ENCODE results near the gene TTPAL. TPM values are rescaled to one million over a fixed set of nuclear protein-coding genes. Genes with fewer than 3 reads are reported as not detected.

TTPAL gene
- total and polyA plus RNA-seq, 3 experiments from 2014 or later, result 15.9 to 31.6 (median 29.3) TPM

GRCh38 chr20:44430270-44431065 lies 45.2 kb upstream of the TTPAL start:
- H3K4me3 ChIP-seq (ENCODE audit: low read length), result no peak overlapping the region
- no peaks in the 10 kb centered on the region for H3K36me3 ChIP-seq (ENCODE audit: insufficient read depth, low read length)
- no peak for DNase-seq
- Mint-ChIP-seq H3K36me3 (no peaks in the 10 kb centered on the region), H3K4me1 (no peaks in the 10 kb centered on the region), H3K4me3 (no peak overlapping the region), H3K9me3 (no peaks in the 10 kb centered on the region), H3K27ac (peak overlapping the region in 1 of 8 donors; percentile 70), H3K27me3 (peaks cover 0 to 7% of the 10 kb centered on the region in 2 donors)
- CTCF ChIA-PET, result no interaction called here
- H3K27ac ChIP-seq (ENCODE audit: low read depth, low read length), result no peak overlapping the region
- no peaks in the 10 kb centered on the region for H3K9me3 ChIP-seq (ENCODE audit: low read length)
- POLR2A ChIA-PET, result no interaction called here
- H3K27me3 ChIP-seq (ENCODE audit: insufficient read depth, low read length, poor library complexity, severe bottlenecking), result no peaks in the 10 kb centered on the region
- no peaks in the 10 kb centered on the region for H3K4me1 ChIP-seq (ENCODE audit: insufficient read depth, low read length)

GRCh38 chr20:44431118-44431501 lies 44.6 kb upstream of the TTPAL start:
- ChIA-PET CTCF (no interaction called here), POLR2A (no interaction called here)
- Histone ChIP-seq H3K4me3 (ENCODE audit: low read length) (no peak overlapping the region), H3K27ac (ENCODE audit: low read depth, low read length) (no peak overlapping the region), H3K9me3 (ENCODE audit: low read length) (no peaks in the 10 kb centered on the region), H3K36me3 (ENCODE audit: insufficient read depth, low read length) (no peaks in the 10 kb centered on the region), H3K4me1 (ENCODE audit: insufficient read depth, low read length) (no peaks in the 10 kb centered on the region), H3K27me3 (ENCODE audit: insufficient read depth, low read length, poor library complexity, severe bottlenecking) (no peaks in the 10 kb centered on the region)
- H3K4me3 Mint-ChIP-seq, result no peak overlapping the region
- no peaks in the 10 kb centered on the region for H3K36me3 Mint-ChIP-seq
- peak overlapping the region in 1 of 8 donors; percentile 70 for H3K27ac Mint-ChIP-seq
- no peak for DNase-seq
- H3K27me3 Mint-ChIP-seq, result peaks cover 0 to 7% of the 10 kb centered on the region in 2 donors
- no peaks in the 10 kb centered on the region for H3K4me1 Mint-ChIP-seq
- no peaks in the 10 kb centered on the region for H3K9me3 Mint-ChIP-seq

GRCh38 chr20:44431502-44432234 lies 44.0 kb upstream of the TTPAL start:
- Mint-ChIP-seq H3K27ac (no peak overlapping the region), H3K36me3 (no peaks in the 10 kb centered on the region), H3K27me3 (peaks cover 0 to 6% of the 10 kb centered on the region in 2 donors), H3K4me1 (no peaks in the 10 kb centered on the region), H3K4me3 (no peak overlapping the region), H3K9me3 (no peaks in the 10 kb centered on the region)
- ChIA-PET CTCF (no interaction called here), POLR2A (no interaction called here)
- Histone ChIP-seq H3K4me3 (ENCODE audit: low read length) (no peak overlapping the region), H3K9me3 (ENCODE audit: low read length) (no peaks in the 10 kb centered on the region), H3K36me3 (ENCODE audit: insufficient read depth, low read length) (no peaks in the 10 kb centered on the region), H3K4me1 (ENCODE audit: insufficient read depth, low read length) (no peaks in the 10 kb centered on the region), H3K27ac (ENCODE audit: low read depth, low read length) (no peak overlapping the region), H3K27me3 (ENCODE audit: insufficient read depth, low read length, poor library complexity, severe bottlenecking) (no peaks in the 10 kb centered on the region)
- DNase-seq, result no peak

- Mint-ChIP-seq H3K27me3 (peaks cover 0 to 4% of the 10 kb centered on the region in 2 donors), H3K4me1 (no peaks in the 10 kb centered on the region), H3K4me3 (no peak overlapping the region), H3K9me3 (no peaks in the 10 kb centered on the region), H3K36me3 (no peaks in the 10 kb centered on the region), H3K27ac (peak overlapping the region in 1 of 8 donors; percentile 84)
- no peaks in the 10 kb centered on the region for H3K27me3 ChIP-seq (ENCODE audit: insufficient read depth, low read length, poor library complexity, severe bottlenecking)
- H3K9me3 ChIP-seq (ENCODE audit: low read length), result no peaks in the 10 kb centered on the region
- no peak overlapping the region for H3K4me3 ChIP-seq (ENCODE audit: low read length)
- no peak overlapping the region for H3K27ac ChIP-seq (ENCODE audit: low read depth, low read length)
- DNase-seq, result no peak
- CTCF ChIA-PET, result no interaction called here
- POLR2A ChIA-PET, result no interaction called here
- no peaks in the 10 kb centered on the region for H3K36me3 ChIP-seq (ENCODE audit: insufficient read depth, low read length)
- H3K4me1 ChIP-seq (ENCODE audit: insufficient read depth, low read length), result no peaks in the 10 kb centered on the region
Measured at GRCh38 chr20:44432618-44433577, 42.8 kb upstream of the TTPAL start.

- ChIA-PET POLR2A (no interaction called here), CTCF (no interaction called here)
- DNase-seq, result no peak
- Histone ChIP-seq H3K9me3 (ENCODE audit: low read length) (no peaks in the 10 kb centered on the region), H3K36me3 (ENCODE audit: insufficient read depth, low read length) (no peaks in the 10 kb centered on the region), H3K27me3 (ENCODE audit: insufficient read depth, low read length, poor library complexity, severe bottlenecking) (no peaks in the 10 kb centered on the region), H3K27ac (ENCODE audit: low read depth, low read length) (no peak overlapping the region), H3K4me1 (ENCODE audit: insufficient read depth, low read length) (no peaks in the 10 kb centered on the region), H3K4me3 (ENCODE audit: low read length) (no peak overlapping the region)
- Mint-ChIP-seq H3K4me3 (no peak overlapping the region), H3K9me3 (no peaks in the 10 kb centered on the region), H3K27ac (no peak overlapping the region), H3K36me3 (no peaks in the 10 kb centered on the region), H3K4me1 (no peaks in the 10 kb centered on the region), H3K27me3 (peaks cover 0 to 5% of the 10 kb centered on the region in 2 donors)
Measured at GRCh38 chr20:44433751-44434538, 41.7 kb upstream of the TTPAL start.

- Mint-ChIP-seq H3K4me1 (no peaks in the 10 kb centered on the region), H3K27ac (no peak overlapping the region), H3K36me3 (no peaks in the 10 kb centered on the region), H3K4me3 (no peak overlapping the region), H3K27me3 (peaks cover 0 to 19% of the 10 kb centered on the region in 2 donors), H3K9me3 (no peaks in the 10 kb centered on the region)
- H3K9me3 ChIP-seq (ENCODE audit: low read length), result no peaks in the 10 kb centered on the region
- H3K27ac ChIP-seq (ENCODE audit: low read depth, low read length), result no peak overlapping the region
- H3K4me3 ChIP-seq (ENCODE audit: low read length), result no peak overlapping the region
- ChIA-PET POLR2A (no interaction called here), CTCF (no interaction called here)
- no peak for DNase-seq
- H3K36me3 ChIP-seq (ENCODE audit: insufficient read depth, low read length), result no peaks in the 10 kb centered on the region
- no peaks in the 10 kb centered on the region for H3K27me3 ChIP-seq (ENCODE audit: insufficient read depth, low read length, poor library complexity, severe bottlenecking)
- H3K4me1 ChIP-seq (ENCODE audit: insufficient read depth, low read length), result no peaks in the 10 kb centered on the region
Measured at GRCh38 chr20:44435630-44436335, 39.9 kb upstream of the TTPAL start.

GRCh38 chr20:44436393-44436792 lies 39.3 kb upstream of the TTPAL start:
- POLR2A ChIA-PET, result no interaction called here
- H3K4me3 ChIP-seq (ENCODE audit: low read length), result no peak overlapping the region
- H3K27me3 ChIP-seq (ENCODE audit: insufficient read depth, low read length, poor library complexity, severe bottlenecking), result no peaks in the 10 kb centered on the region
- Mint-ChIP-seq H3K36me3 (no peaks in the 10 kb centered on the region), H3K4me3 (no peak overlapping the region), H3K4me1 (no peaks in the 10 kb centered on the region), H3K27me3 (peaks cover 2 to 24% of the 10 kb centered on the region in 2 donors), H3K9me3 (no peaks in the 10 kb centered on the region), H3K27ac (no peak overlapping the region)
- CTCF ChIA-PET, result no interaction called here
- H3K36me3 ChIP-seq (ENCODE audit: insufficient read depth, low read length), result no peaks in the 10 kb centered on the region
- no peak overlapping the region for H3K27ac ChIP-seq (ENCODE audit: low read depth, low read length)
- DNase-seq, result no peak
- H3K9me3 ChIP-seq (ENCODE audit: low read length), result no peaks in the 10 kb centered on the region
- H3K4me1 ChIP-seq (ENCODE audit: insufficient read depth, low read length), result no peaks in the 10 kb centered on the region
